Karpas-422 (cell line): ENCODE results near the gene HOATZ. TPM values are rescaled to one million over a fixed set of nuclear protein-coding genes. Genes with fewer than 3 reads are reported as not detected.
A peak's percentile ranks its signal among the peaks of the same experiment; 100 is the strongest.

Experiments
- DNase-seq: peaks from one replicate; pipeline ENCODE4 v3.0.0-alpha.2; 2015
- H2AFZ ChIP-seq: fragments of 200-600 bp; sonication (generic); 2 replicates; pipeline ENCODE4 v1.6.1; 2014; ENCODE audit warnings: antibody characterized with exemption, low read length, mixed read lengths
- H3K27ac ChIP-seq: fragments of 200-600 bp; sonication (generic); 2 replicates; pipeline ENCODE4 v1.5.1; 2014; ENCODE audit warnings: mild to moderate bottlenecking, low read length, moderate library complexity
- H3K27me3 ChIP-seq: fragments of 200-600 bp; sonication (generic); 2 replicates; pipeline ENCODE4 v1.6.1; 2014; ENCODE audit warnings: low read length, mixed read lengths
- H3K36me3 ChIP-seq: fragments of 200-600 bp; sonication (generic); 2 replicates; pipeline ENCODE4 v1.6.1; 2014; ENCODE audit warnings: low read length, mixed read lengths; ENCODE audit not compliant: insufficient read depth
- H3K4me1 ChIP-seq: fragments of 200-600 bp; sonication (generic); 2 replicates; pipeline ENCODE4 v1.6.1; 2014; ENCODE audit warnings: mild to moderate bottlenecking, low read length, mixed read lengths
- H3K4me2 ChIP-seq: fragments of 200-600 bp; sonication (generic); 2 replicates; pipeline ENCODE4 v1.6.1; 2014; ENCODE audit warnings: low read length, low read depth, mild to moderate bottlenecking; ENCODE audit not compliant: poor library complexity, severe bottlenecking
- H3K4me3 ChIP-seq: fragments of 200-600 bp; sonication (generic); 2 replicates; pipeline ENCODE4 v1.5.1; 2014; ENCODE audit warnings: mild to moderate bottlenecking, antibody characterized with exemption, low read length, mixed read lengths
- H3K79me2 ChIP-seq: fragments of 200-600 bp; sonication (generic); 2 replicates; pipeline ENCODE4 v1.6.1; 2014; ENCODE audit warnings: mild to moderate bottlenecking, low read length, mixed read lengths
- H3K9ac ChIP-seq: fragments of 200-600 bp; sonication (generic); 2 replicates; pipeline ENCODE4 v1.6.0; 2014; ENCODE audit warnings: low read length
- H3K9me2 ChIP-seq: fragments of 200-600 bp; sonication (generic), shearing (Covaris generic); replicated peaks from 2 replicates; pipeline ENCODE4 v1.6.0; 2014; ENCODE audit warnings: mild to moderate bottlenecking, low read length, moderate library complexity; ENCODE audit not compliant: insufficient read depth
- H3K9me3 ChIP-seq: fragments of 300-700, 200-600 bp; sonication (generic); 2 replicates; pipeline ENCODE4 v1.6.1; 2014; ENCODE audit warnings: low read length, mixed read lengths
- H4K20me1 ChIP-seq: fragments of 200-600 bp; sonication (generic); 2 replicates; pipeline ENCODE4 v1.6.1; 2014; ENCODE audit warnings: mild to moderate bottlenecking, antibody characterized with exemption, low read length, low read depth; ENCODE audit not compliant: insufficient read depth
- total RNA-seq: library from RNA; depleted of rRNA; stranded (reverse); fragments of >200 nt; shearing (Covaris generic); gene quantifications from 2 replicates; pipeline ENCODE4 v1.2.3, GENCODE V29; 2014; ENCODE audit warnings: low replicate concordance

The HOATZ gene
- total RNA-seq, 1 experiment from 2014 or later, result not detected

DNA sequence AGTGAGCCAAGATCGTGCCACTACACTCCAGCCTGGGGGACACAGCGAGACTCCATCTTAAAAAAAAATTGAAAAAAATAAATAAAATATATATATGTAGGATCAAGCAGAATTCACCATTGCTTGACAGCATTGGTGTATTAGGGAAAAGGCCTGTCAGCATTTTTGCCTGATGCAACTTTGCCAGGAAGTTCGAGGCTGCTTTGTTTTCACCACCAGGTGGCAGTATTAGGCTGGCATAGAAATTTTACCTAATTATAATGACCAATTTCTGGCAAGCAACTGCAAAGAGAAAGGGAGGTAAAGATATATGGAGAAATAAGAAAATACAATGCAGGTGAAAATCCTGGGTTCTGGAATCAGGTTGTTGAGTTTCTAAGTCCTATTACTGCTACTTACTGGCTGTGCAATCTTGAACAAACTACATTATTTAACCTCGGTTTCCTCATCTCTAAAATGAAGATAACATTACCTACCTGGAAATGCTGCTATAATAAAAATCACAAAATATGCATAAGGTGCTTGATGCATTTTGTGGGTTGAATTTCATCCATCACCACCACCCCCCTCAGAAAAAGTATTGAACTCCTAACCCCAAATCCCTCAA, 50.6 kb downstream of the HOATZ start:
- H3K4me1 ChIP-seq, result no peaks in the 10 kb centered on the region

DNA sequence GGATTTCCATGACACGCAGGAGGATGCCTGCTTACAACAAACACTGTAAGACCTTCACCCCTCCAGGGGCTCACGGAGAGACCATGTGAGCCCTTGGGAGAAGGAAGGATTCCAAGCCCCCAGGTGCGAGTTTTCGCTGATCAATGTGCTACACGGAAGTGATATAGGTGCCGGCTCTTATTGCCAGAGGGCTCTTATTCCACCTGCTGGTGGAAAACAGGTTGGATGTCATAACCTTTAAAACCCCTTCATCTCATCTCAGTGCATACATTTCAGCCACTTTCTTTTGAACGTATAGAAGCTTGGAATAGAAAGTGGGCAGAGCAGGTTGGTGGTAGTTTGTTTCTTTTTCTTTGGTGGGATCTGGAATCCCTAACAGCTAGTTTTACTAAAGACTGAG, 51.7 kb downstream of the HOATZ start:
- no peak overlapping the region for H3K4me3 ChIP-seq
- no peak overlapping the region for H3K27ac ChIP-seq
- H4K20me1 ChIP-seq, result no peaks in the 10 kb centered on the region
- H3K36me3 ChIP-seq, result no peaks in the 10 kb centered on the region
- no peak for DNase-seq
- H3K4me2 ChIP-seq, result no peak overlapping the region
- H3K27me3 ChIP-seq, result no peaks in the 10 kb centered on the region
- H3K9ac ChIP-seq, result no peak overlapping the region
- no peaks in the 10 kb centered on the region for H3K79me2 ChIP-seq
- H3K4me1 ChIP-seq, result no peaks in the 10 kb centered on the region
- no peaks in the 10 kb centered on the region for H3K9me2 ChIP-seq
- H2AFZ ChIP-seq, result no peak overlapping the region
- no peaks in the 10 kb centered on the region for H3K9me3 ChIP-seq

More for the DNA sequence above, 50.6 kb downstream of the HOATZ start:
- no peaks in the 10 kb centered on the region for H4K20me1 ChIP-seq
- H3K27ac ChIP-seq, result no peak overlapping the region
- DNase-seq, result peak; percentile 99
- H3K4me2 ChIP-seq, result no peak overlapping the region
- H3K27me3 ChIP-seq, result no peaks in the 10 kb centered on the region
- no peak overlapping the region for H2AFZ ChIP-seq
- H3K4me3 ChIP-seq, result no peak overlapping the region
- no peaks in the 10 kb centered on the region for H3K36me3 ChIP-seq
- H3K79me2 ChIP-seq, result no peaks in the 10 kb centered on the region
- H3K9ac ChIP-seq, result no peak overlapping the region
- no peaks in the 10 kb centered on the region for H3K9me2 ChIP-seq
- no peaks in the 10 kb centered on the region for H3K9me3 ChIP-seq

DNA sequence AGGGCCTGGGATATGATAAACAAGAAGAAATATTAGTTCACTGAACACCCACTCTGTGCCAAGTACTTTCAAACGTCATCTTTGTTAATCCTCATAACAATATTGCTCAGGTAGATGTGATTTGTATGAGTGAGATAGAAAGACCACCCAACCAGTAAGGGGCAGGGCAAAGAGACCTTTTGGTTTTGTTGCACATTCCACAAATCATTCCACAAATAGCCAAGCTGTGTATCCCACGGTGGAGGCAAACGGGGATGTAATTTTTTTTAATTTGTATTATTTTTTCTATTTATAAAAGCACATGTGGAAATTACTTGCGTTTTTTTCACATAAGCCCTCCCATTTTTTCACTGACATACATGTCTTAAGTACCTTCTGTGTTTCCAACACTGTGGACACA, 54.9 kb downstream of the HOATZ start:
- Histone ChIP-seq H2AFZ (no peak overlapping the region), H3K4me2 (no peak overlapping the region), H3K27me3 (no peaks in the 10 kb centered on the region), H3K9me2 (no peaks in the 10 kb centered on the region), H3K27ac (no peak overlapping the region), H3K4me3 (no peak overlapping the region), H3K79me2 (no peaks in the 10 kb centered on the region), H3K36me3 (no peaks in the 10 kb centered on the region), H3K4me1 (peaks cover 8% of the 10 kb centered on the region), H3K9me3 (no peaks in the 10 kb centered on the region), H3K9ac (no peak overlapping the region), H4K20me1 (no peaks in the 10 kb centered on the region)
- DNase-seq, result no peak

DNA sequence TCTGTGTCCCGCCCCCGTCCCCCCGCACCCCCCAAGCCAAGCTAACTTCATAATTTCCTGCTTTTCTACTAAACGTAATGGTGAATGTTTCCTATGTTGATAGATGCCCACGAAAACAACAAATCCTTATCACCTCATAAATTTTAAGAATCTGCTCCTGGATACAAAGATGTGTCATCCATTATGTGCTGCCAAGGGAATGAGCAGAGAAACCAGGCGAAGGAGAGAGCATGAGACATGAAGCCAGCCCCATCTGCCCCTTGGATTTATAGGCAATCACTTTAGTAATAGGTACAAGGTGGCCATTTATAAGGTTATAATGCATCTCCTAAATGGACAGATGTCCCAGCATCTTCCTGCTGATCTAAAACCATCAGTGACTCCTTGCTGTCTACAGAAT, 56.2 kb downstream of the HOATZ start:
- no peaks in the 10 kb centered on the region for H3K9me2 ChIP-seq
- H3K27ac ChIP-seq, result no peak overlapping the region
- no peak overlapping the region for H2AFZ ChIP-seq
- peaks cover 18% of the 10 kb centered on the region for H3K4me1 ChIP-seq
- H3K9ac ChIP-seq, result no peak overlapping the region
- no peaks in the 10 kb centered on the region for H3K27me3 ChIP-seq
- H3K4me2 ChIP-seq, result no peak overlapping the region
- DNase-seq, result no peak
- no peaks in the 10 kb centered on the region for H3K9me3 ChIP-seq
- no peaks in the 10 kb centered on the region for H3K79me2 ChIP-seq
- H4K20me1 ChIP-seq, result no peaks in the 10 kb centered on the region
- no peaks in the 10 kb centered on the region for H3K36me3 ChIP-seq
- H3K4me3 ChIP-seq, result no peak overlapping the region

DNA sequence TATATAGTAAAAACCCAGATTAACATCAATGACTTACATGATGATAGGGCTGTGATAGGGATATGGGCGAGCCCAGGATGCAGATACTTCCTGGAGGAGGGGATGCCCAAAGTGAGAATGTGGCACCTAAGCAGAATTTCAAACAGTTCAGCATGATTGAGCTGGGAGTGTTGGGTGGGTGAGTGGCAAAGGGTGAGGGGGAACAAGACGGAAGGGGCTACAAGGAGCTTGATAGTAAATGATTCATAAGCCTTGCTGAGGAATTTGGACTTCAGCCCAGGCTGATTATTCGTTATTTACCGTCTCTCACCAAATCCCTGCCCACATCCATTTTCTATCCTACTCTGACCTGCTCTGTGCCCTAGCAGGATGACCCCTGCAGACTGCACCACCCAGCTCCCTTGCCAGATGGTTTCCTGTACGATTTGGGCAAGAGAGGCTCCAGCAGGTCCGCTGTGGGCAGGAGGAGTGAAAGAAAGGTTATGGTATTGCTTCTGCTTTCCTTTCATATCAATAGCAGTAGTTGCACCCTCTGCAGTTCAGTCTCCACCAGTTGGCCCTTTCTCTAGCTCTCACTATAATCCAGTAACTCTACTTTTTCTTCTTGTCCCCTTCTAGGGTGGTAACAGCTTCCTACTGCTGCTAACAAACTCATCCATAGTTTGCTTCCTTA, 57.4 kb downstream of the HOATZ start:
- Histone ChIP-seq H2AFZ (no peak overlapping the region; the same call in 1 of the 2 replicates), H3K9me2 (no peaks in the 10 kb centered on the region), H3K9ac (no peak overlapping the region), H3K9me3 (no peaks in the 10 kb centered on the region), H3K4me1 (peaks cover 18% of the 10 kb centered on the region), H3K27ac (no peak overlapping the region), H3K36me3 (no peaks in the 10 kb centered on the region), H4K20me1 (no peaks in the 10 kb centered on the region), H3K27me3 (no peaks in the 10 kb centered on the region), H3K4me3 (no peak overlapping the region), H3K4me2 (no peak overlapping the region), H3K79me2 (no peaks in the 10 kb centered on the region)
- no peak for DNase-seq

DNA sequence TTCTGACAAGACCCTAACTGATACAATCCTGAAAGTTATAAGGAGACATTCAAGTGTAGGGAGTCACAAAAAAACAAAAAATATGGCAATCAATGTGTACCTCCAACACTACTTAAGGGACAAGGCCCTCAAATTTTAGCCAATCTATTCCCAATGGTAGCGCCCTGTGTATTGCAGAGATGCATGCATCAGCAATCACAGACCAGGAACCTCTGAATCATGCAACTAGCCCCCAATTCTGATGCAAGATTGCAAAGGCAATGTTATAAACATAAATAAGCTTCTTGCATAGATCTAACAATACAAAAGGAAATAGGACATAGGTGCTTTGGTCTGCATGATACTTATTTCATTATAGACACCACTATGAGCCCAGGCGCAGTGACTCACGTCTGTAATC, 58.0 kb downstream of the HOATZ start:
- H2AFZ ChIP-seq, result no peak overlapping the region
- H3K4me3 ChIP-seq, result no peak overlapping the region
- no peak overlapping the region for H3K9ac ChIP-seq
- H3K36me3 ChIP-seq, result no peaks in the 10 kb centered on the region
- DNase-seq, result no peak
- no peak overlapping the region for H3K4me2 ChIP-seq
- no peaks in the 10 kb centered on the region for H4K20me1 ChIP-seq
- peaks cover 18% of the 10 kb centered on the region for H3K4me1 ChIP-seq
- H3K27me3 ChIP-seq, result no peaks in the 10 kb centered on the region
- no peak overlapping the region for H3K27ac ChIP-seq
- no peaks in the 10 kb centered on the region for H3K79me2 ChIP-seq
- no peaks in the 10 kb centered on the region for H3K9me2 ChIP-seq
- H3K9me3 ChIP-seq, result no peaks in the 10 kb centered on the region

DNA sequence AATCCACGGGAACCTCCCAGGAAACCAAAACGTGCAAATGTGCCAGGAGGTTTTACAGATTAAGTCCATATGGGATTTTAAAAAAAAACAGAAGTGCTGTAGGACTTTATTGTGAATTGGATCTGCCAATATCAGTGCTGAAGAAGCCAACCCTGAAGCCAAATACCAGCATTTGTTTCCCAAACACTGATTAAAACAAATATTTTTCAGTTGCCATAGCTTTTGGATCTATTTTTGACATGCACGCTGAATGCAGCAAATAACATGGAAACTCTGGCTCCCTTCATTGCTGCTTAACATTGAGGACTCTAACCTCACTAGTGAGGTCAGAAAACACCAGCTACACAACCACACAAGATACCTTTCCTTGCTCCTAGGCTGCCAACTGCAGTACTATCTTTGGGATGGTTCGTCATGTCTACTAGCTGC, 59.3 kb downstream of the HOATZ start:
- Histone ChIP-seq H3K9me3 (no peaks in the 10 kb centered on the region), H2AFZ (peak overlapping the region; percentile 13), H3K4me3 (peak overlapping the region; percentile 29), H3K4me1 (peaks cover 18% of the 10 kb centered on the region), H3K9me2 (no peaks in the 10 kb centered on the region), H3K36me3 (no peaks in the 10 kb centered on the region), H3K79me2 (no peaks in the 10 kb centered on the region), H3K9ac (peak overlapping the region; percentile 25), H4K20me1 (no peaks in the 10 kb centered on the region), H3K4me2 (peak overlapping the region; percentile 64), H3K27ac (no peak overlapping the region), H3K27me3 (no peaks in the 10 kb centered on the region)
- DNase-seq, result peak; percentile 70

DNA sequence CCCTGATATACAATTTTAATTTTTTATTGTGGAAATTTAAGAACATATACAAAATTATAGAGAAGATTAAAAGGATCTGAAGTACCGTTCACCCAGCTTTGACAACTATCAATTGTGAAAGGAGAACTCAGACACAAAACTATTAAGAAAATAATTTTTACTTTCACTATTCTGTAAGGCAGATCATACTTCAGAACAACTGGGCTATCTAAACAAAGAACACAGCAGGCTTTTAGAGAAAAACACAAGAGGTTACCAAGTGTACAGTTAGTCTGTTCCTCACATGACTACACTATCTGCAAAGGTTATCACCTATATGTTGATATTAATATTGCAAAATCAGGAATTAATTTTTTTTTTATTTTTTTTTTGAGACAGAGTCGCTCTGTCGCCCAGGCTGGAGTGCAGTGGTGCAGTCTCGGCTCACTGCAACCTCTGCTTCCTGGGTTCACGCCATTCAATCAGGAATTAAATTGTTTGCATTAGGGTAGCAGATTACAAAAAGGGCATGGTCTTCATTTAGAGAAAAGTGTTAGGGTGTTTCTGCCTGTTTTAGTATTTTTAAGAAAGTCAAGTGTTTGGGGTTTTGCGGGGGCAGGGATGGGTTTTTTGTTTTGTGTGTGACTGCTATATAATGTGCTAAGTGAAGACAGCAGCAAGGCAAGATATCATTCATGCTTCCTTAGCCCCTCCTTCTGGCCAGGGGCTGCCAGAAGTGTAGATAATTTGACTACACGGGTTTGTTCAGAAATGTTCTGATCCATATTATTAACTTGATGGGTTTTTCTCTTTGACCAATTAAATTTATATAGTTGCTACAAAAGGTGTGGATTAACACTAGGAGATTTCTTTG, 60.0 kb downstream of the HOATZ start:
- Histone ChIP-seq H4K20me1 (no peaks in the 10 kb centered on the region), H3K79me2 (no peaks in the 10 kb centered on the region), H3K27me3 (no peaks in the 10 kb centered on the region), H3K4me2 (peak overlapping the region; percentile 64), H3K4me3 (peak overlapping the region; percentile 29), H3K9ac (peak overlapping the region; percentile 25), H3K9me3 (no peaks in the 10 kb centered on the region), H2AFZ (peak overlapping the region; percentile 13), H3K36me3 (no peaks in the 10 kb centered on the region), H3K4me1 (peaks cover 18% of the 10 kb centered on the region), H3K9me2 (no peaks in the 10 kb centered on the region), H3K27ac (no peak overlapping the region)
- peak; percentile 89 for DNase-seq
